Activated effector memory CD4-positive, alpha-beta T cell treated with anti-CD3 and anti-CD28 coated beads, Interleukin-2, amount 50 U/mL, for 16 hours (primary cell): ENCODE results near the gene BAIAP2L1.

Experiments
- DNase-seq: peaks from one replicate; pipeline ENCODE4 v3.0.0-alpha.2; 2020

BAIAP2L1 gene

GRCh38 chr7:98355250-98355538 lies 45.7 kb downstream of the BAIAP2L1 start:
- DNase-seq: no peak

GRCh38 chr7:98354511-98355249 lies 46.2 kb downstream of the BAIAP2L1 start:
- no peak for DNase-seq

GRCh38 chr7:98354052-98354451 lies 46.8 kb downstream of the BAIAP2L1 start:
- no peak for DNase-seq

- no peak for DNase-seq
Observed at GRCh38 chr7:98352621-98353020, 48.3 kb downstream of the BAIAP2L1 start.

GRCh38 chr7:98351136-98351535 lies 49.8 kb downstream of the BAIAP2L1 start:
- no peak for DNase-seq

GRCh38 chr7:98348726-98349474 lies 52.0 kb downstream of the BAIAP2L1 start:
- DNase-seq: no peak

GRCh38 chr7:98346515-98347069 lies 54.3 kb downstream of the BAIAP2L1 start:
- DNase-seq: no peak

- no peak for DNase-seq
Observed at GRCh38 chr7:98341106-98341505, 59.8 kb downstream of the BAIAP2L1 start.

- DNase-seq: no peak
Observed at GRCh38 chr7:98339043-98339442, 61.8 kb downstream of the BAIAP2L1 start.

- DNase-seq: no peak
Observed at GRCh38 chr7:98338441-98338840, 62.4 kb downstream of the BAIAP2L1 start.

- DNase-seq: no peak
Observed at GRCh38 chr7:98335411-98335977, 65.4 kb downstream of the BAIAP2L1 start.

- DNase-seq: no peak
Observed at GRCh38 chr7:98334081-98334480, 66.8 kb downstream of the BAIAP2L1 start.

GRCh38 chr7:98330926-98331529 lies 69.9 kb downstream of the BAIAP2L1 start:
- DNase-seq: no peak

GRCh38 chr7:98329791-98330373 lies 71.0 kb downstream of the BAIAP2L1 start:
- DNase-seq: no peak

- DNase-seq: no peak
Observed at GRCh38 chr7:98329100-98329790, 71.6 kb downstream of the BAIAP2L1 start.

GRCh38 chr7:98324782-98325181 lies 76.1 kb downstream of the BAIAP2L1 start:
- DNase-seq: no peak

GRCh38 chr7:98323597-98324322 lies 77.1 kb downstream of the BAIAP2L1 start:
- DNase-seq: no peak

GRCh38 chr7:98322331-98323270 lies 78.3 kb downstream of the BAIAP2L1 start:
- no peak for DNase-seq

GRCh38 chr7:98321301-98321700 lies 79.6 kb downstream of the BAIAP2L1 start:
- no peak for DNase-seq

- no peak for DNase-seq
Observed at GRCh38 chr7:98319176-98319575, 81.7 kb downstream of the BAIAP2L1 start.
